Measurements from ENCODE around the gene NTN5. TPM values are rescaled to one million over a fixed set of nuclear protein-coding genes. Genes with fewer than 3 reads are reported as not detected.
"Not testable (repeated sequence)": the region's sequence is repeated elsewhere in the genome, so short reads cannot be mapped to it uniquely, and the experiment has no call there.

Gene NTN5
- polyA plus RNA-seq, 4 donors, result 0.83 to 1.9 (median 1.2) TPM

DNA sequence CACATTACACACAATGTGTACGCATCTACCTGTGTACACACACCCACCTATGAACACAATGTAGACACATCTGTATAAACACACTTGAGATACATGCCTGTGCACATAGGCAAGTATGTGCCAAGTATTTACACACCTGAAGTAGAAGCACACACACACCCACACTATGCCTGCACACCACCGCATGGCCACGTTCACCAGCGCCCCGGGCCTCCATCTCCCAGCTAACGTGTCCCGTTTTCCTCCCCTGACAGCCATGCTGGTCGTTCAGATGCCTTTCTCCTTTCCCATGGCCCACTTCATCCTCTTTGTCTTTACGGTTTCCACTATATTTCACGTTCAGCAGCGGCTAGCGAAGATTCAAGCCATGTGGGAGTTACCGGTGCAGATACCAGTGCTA is 29.9 kb upstream of the NTN5 start:
- DNase-seq (ENCODE audit: low read depth in 4 of 4, low spot score in 3 of 4), result no peak

- DNase-seq (ENCODE audit: low read depth in 4 of 4, low spot score in 3 of 4), result no peak
These were observed 25.2 kb upstream of the NTN5 start for GRCh38 chr19:48698046-48698445.

GRCh38 chr19:48696353-48697010 is 23.7 kb upstream of the NTN5 start:
- no peak for DNase-seq (ENCODE audit: low read depth in 4 of 4, low spot score in 3 of 4)

- DNase-seq (ENCODE audit: low read depth in 4 of 4, low spot score in 3 of 4), result no peak
These were observed 23.0 kb upstream of the NTN5 start, which contains the start of gene FUT2 for GRCh38 chr19:48695743-48696352. Gene FUT2, plus strand, starts transcription at chr19:48695971. Its CDS starts 6,986 bp downstream, at chr19:48702957.

GRCh38 chr19:48693629-48694028 is 20.8 kb upstream of the NTN5 start:
- DNase-seq (ENCODE audit: low read depth in 4 of 4, low spot score in 3 of 4), result not testable (repeated sequence)

GRCh38 chr19:48689449-48689848 is 16.6 kb upstream of the NTN5 start:
- no peak for DNase-seq (ENCODE audit: low read depth in 4 of 4, low spot score in 3 of 4)

- no peak for DNase-seq (ENCODE audit: low read depth in 4 of 4, low spot score in 3 of 4)
These were observed 15.0 kb upstream of the NTN5 start for GRCh38 chr19:48687776-48688175.

- not testable (repeated sequence) for DNase-seq (ENCODE audit: low read depth in 4 of 4, low spot score in 3 of 4)
These were observed 13.8 kb upstream of the NTN5 start for GRCh38 chr19:48686637-48687036.

DNA sequence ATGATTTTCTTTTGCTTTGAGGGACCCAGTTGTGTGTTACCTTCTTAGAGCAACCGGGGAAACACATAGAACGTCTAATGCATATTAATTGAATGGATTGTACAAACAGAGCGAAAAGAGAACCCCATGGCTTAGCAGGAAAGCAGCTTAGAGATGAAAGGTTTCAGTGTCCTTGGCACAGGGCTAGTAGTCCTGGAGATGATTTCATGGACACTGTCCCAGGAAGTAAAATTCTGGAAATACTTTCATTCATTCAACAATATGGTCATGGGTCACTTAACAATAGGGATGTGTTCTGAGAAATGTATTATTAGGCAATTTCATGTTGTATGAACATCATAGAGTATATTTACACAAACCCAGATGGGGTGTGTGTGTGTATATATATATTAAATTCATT is 13.3 kb upstream of the NTN5 start:
- no peak for DNase-seq (ENCODE audit: low read depth in 4 of 4, low spot score in 3 of 4)

GRCh38 chr19:48685583-48685982 is 12.8 kb upstream of the NTN5 start:
- DNase-seq (ENCODE audit: low read depth in 4 of 4, low spot score in 3 of 4), result no peak

DNA sequence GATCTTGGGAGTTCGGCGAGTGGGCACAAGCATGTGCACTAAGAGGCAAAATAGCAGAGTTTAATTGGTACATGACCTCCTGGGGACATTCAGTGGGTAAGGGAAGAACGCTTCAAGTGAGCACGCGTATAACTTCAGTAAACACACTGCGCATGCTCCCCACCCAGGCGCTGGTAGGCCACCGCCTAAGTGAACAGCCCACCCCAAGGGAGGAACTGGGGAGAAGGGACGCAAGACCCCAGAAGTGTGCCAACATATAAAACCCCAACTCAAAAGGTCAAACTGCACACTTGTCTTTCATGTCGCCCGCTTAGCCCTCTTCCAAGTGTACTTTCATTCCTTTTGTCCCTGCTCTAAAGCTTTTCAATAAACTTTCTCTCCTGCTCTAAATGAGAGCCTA is 10.5 kb upstream of the NTN5 start:
- no peak for DNase-seq (ENCODE audit: low read depth in 4 of 4, low spot score in 3 of 4)

- no peak for DNase-seq (ENCODE audit: low read depth in 4 of 4, low spot score in 3 of 4)
These were observed 8.3 kb upstream of the NTN5 start for GRCh38 chr19:48681127-48681470.

DNA sequence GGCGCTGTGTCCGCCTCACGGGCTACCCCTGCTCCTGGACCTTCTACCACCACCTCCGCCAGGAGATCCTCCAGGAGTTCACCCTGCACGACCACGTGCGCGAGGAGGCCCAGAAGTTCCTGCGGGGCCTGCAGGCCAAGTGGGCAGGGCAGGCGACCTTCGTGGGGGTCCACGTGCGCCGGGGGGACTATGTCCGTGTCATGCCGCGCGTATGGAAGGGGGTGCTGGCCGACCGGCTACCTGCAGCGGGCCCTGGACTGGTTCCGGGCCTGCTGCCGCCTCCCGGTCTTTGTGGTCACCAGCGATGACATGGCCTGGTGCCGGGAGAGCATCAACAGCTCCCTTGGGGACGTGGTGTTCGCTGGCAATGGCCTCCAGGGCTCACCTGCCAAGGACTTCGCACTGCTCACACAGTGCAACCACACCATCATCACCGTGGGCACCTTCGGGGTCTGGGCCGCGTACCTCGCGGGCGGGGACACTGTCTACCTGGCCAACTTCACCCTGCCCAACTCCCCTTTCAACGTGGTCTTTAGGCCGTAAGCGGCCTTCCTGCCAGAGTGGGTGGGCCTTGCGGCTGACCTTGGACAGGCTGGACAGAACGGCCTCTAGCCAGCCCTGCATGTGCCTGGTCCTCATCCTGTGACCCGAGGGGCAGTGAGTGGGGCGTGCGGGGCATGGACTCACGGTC is 7.8 kb upstream of the NTN5 start:
- no peak for DNase-seq (ENCODE audit: low read depth in 4 of 4, low spot score in 3 of 4)

- DNase-seq (ENCODE audit: low read depth in 4 of 4, low spot score in 3 of 4), result not testable (repeated sequence)
These were observed 7.2 kb upstream of the NTN5 start for GRCh38 chr19:48680006-48680405.

DNA sequence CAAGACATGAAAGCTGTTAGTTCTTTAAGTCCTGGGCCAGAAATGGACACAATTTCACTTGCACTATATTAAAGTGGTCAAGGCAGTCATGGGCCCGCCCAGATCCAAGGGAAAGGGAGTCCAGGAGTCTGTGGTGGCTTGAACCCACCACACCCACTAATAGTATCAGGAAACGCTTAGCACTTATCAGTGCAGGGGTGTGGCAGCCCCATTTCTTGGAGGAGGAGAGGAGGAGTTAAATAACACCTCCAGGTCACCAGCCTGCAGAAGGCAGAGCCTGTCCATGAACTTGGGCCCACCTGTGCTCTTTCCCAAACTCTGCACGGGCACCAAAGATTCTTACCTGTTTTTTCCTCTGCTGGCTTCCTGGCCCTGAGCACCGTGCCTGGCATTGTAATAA is 5.4 kb upstream of the NTN5 start:
- DNase-seq (ENCODE audit: low read depth in 4 of 4, low spot score in 3 of 4), result no peak

DNA sequence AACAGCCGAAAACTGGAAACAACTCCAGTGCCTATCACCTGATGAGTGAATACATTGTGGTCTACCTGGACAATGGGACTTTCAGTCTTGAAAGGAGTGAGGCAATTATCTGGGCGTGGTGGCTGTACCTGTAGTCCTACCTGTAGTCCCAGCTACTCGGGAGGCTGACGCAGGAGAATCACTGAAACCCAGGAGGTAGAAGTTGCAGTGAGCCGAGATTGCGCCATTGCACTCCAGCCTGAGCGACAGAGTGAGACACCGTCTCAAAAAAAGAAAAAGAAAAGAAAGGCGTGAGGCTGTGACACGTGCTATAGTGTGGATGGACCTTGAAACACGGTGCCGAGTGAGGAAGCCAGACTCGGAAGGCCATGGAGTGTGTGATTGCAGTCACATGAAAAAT is 4.1 kb upstream of the NTN5 start:
- DNase-seq (ENCODE audit: low read depth in 4 of 4, low spot score in 3 of 4), result no peak

DNA sequence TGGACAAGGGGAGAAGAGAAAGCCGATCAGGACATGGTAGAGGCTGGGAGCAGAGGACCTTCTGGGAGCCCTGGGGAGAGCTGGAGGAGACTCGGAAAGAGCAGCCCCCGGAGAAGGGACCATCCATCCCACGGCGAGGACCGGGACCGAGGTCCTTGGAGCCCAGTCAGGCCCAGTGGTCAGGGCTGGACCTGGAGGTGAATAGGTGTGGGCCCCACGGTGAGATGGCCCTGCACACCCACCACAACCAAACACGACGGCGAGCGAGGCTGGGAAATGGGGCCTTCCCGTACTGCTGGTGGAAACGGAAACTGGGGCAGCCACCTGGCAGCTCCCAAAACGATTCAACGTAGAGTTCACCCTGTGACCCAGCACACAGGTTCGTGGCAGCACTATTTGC is 3.7 kb upstream of the NTN5 start:
- DNase-seq (ENCODE audit: low read depth in 4 of 4, low spot score in 3 of 4), result no peak

DNA sequence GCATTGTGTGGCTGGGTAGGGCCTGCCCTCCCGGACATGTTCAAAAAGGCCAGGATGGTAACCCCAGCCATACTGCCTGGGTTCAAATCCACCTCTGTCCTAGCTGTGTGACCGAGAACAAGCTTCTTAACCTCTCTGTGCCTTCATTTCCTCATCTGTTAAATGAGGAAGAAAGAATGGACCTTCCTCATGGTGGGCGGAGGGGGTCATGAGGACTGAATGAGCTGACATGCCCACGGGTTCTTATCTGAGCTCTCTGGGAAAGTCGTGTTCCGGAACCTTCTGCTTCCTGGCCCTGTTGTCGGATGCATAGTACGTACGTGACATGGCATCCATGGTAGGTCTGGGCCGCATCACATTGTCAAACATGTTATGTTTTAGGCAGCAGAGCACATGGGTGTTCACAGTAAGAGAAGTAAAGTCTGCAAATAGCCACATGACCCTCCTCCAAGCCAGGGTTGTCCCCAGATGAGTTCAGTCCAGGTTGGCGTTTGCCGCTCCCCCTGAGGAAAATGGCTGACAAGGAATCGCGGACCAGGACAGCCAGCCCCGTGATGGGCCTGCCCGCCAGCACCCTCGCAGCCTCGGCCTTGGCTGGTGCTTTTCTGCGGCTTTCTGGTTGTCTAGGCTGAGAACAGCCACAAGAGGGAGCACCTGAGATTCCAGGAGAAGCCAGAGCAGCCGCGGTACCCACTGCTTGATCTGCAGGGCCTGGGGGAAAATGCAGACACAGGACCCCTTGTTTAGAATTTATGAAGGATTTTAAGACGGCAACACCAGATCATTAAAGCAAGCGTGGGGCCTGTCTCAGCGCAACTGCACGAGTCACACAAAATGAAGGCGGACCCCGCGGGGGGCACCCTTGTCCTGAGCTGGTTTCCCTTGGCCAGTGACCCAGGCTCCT is 2.4 kb upstream of the NTN5 start:
- peak; percentile 64 to 74 (median 66) for DNase-seq (ENCODE audit: low read depth in 4 of 4, low spot score in 3 of 4)

DNA sequence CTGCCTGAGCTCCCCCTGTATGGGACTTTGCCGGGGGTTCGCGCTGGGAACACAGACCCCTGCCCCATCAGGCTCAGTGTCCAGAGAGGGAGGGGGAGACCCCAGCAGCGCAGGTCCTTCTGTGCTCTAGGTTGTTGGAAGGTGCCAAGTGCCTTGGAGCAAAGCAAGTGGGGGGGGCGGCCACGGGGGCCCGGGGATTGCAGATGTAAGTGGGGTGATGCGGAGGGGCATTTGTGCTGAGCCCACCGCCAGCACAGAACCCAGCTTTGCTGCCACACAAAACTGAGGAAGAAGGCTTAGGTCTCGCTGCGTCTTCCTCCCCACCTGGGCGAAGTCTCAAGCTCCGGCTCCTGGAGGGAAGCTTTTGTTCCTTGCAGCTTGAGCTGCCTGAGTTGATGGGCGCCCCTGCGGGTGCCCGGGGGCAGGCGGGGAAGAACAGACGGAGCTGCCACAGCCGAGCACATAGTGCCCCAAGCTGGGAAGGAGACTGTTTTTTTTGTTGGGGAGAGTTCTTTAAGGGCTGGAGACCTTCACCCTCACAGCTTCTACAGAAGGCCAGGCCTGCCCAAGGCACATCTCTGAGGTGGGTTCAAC is 1.5 kb upstream of the NTN5 start:
- DNase-seq (ENCODE audit: low read depth in 4 of 4, low spot score in 3 of 4), result no peak

DNA sequence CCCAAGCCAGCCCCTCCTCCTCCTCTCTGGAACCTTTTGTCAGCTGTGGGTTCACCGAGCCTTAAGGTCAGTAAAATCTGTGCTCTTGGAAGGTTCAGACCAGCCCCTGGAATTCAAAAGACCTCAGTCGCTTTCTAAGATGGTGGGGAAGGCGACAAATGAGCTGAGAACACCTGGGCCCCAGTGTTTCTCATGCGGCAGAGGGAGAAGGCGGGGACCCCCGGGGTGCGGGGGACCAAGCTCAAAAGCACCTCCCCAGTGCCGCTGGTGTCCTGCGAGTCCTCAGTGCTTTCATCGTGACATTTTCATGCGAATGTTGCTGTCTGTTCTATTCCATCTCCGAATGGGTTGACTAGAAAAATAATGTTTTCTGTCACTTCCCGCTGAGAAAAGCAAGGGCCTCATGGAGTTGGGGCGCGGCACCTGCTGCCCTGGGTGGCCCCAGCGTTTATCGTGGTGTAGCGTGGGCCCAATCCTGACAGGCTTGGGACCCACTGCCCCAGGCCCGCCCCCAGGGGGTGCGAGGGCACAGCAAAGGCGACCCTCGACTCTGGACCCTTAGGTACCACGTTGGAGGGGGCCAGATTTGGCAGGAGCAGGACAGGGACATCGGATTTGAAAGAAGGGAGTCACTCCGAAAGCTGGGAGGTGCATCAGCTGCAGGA is 751 bp upstream of the NTN5 start:
- DNase-seq (ENCODE audit: low read depth in 4 of 4, low spot score in 3 of 4), result no peak
